ENCODE measurements around the gene CCDC70. TPM values are rescaled to one million over a fixed set of nuclear protein-coding genes. Genes with fewer than 3 reads are reported as not detected.
A peak's percentile ranks its signal among the peaks of the same experiment; 100 is the strongest.

Gene CCDC70
- not detected for total RNA-seq
- polyA plus RNA-seq: not detected

- ATAC-seq (no peak), DNase-seq (no peak), FAIRE-seq (no peak)
- no peaks in the 10 kb centered on the region for H3K36me3 ChIP-seq
- no peaks in the 10 kb centered on the region for H3K27me3 ChIP-seq
- 82 to 92% methylated on average over 5 of the region's 5 CpGs for WGBS, 2 donors
- H3K27ac ChIP-seq: no peak within 1 kb of the TSS
- H3K9me3 ChIP-seq: no peaks in the 10 kb centered on the region
- H3K4me3 ChIP-seq: no peak within 1 kb of the TSS
- H3K4me1 ChIP-seq: no peaks in the 10 kb centered on the region
- intact Hi-C loops (cut with DNase I): no loop called here
- TF ChIP-seq, protein P1, sequence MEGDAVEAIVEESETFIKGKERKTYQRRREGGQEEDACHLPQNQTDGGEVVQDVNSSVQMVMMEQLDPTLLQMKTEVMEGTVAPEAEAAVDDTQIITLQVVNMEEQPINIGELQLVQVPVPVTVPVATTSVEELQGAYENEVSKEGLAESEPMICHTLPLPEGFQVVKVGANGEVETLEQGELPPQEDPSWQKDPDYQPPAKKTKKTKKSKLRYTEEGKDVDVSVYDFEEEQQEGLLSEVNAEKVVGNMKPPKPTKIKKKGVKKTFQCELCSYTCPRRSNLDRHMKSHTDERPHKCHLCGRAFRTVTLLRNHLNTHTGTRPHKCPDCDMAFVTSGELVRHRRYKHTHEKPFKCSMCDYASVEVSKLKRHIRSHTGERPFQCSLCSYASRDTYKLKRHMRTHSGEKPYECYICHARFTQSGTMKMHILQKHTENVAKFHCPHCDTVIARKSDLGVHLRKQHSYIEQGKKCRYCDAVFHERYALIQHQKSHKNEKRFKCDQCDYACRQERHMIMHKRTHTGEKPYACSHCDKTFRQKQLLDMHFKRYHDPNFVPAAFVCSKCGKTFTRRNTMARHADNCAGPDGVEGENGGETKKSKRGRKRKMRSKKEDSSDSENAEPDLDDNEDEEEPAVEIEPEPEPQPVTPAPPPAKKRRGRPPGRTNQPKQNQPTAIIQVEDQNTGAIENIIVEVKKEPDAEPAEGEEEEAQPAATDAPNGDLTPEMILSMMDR (IDR thresholded peaks at IDR 0.05): no peak
Observed at GRCh38 chr13:51861723-51862300, at the start of gene CCDC70. TSS of gene CCDC70 (plus strand) at chr13:51861969. CDS start at chr13:51865412, 3,443 bp downstream.

DNA sequence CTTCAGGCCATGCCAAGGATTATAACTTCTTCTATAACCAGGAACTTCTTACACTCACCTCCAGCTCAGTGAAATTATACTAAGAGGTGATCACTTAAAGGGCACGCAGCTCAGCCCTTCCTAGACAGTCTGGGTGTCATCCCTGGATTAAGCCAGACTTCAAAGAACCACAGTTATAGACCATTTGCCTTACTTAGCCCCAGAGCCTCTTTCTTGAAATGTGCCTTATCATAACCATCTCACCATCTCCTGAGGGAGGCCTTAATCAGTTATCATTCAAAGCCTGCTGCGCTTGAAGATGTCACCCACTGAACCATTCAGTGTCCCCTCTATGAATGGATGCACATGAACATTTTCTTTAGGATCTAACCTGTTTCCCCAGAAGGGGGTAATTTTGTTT is 47.7 kb upstream of the CCDC70 start:
- Histone ChIP-seq H3K9me3 (no peaks in the 10 kb centered on the region), H3K4me1 (peaks cover 4 to 10% (median 7%) of the 10 kb centered on the region in 3 donors), H3K4me3 (no peak overlapping the region), H3K36me3 (no peaks in the 10 kb centered on the region), H3K27ac (no peak overlapping the region), H3K27me3 (no peaks in the 10 kb centered on the region)
- WGBS, 2 donors: 95 to 97% methylated on average over 2 of the region's 2 CpGs
- ATAC-seq (no peak), DNase-seq (no peak), FAIRE-seq (no peak)
- intact Hi-C loops (cut with DNase I): no loop called here
- TF ChIP-seq, protein P1 (IDR thresholded peaks at IDR 0.05): no peak

DNA sequence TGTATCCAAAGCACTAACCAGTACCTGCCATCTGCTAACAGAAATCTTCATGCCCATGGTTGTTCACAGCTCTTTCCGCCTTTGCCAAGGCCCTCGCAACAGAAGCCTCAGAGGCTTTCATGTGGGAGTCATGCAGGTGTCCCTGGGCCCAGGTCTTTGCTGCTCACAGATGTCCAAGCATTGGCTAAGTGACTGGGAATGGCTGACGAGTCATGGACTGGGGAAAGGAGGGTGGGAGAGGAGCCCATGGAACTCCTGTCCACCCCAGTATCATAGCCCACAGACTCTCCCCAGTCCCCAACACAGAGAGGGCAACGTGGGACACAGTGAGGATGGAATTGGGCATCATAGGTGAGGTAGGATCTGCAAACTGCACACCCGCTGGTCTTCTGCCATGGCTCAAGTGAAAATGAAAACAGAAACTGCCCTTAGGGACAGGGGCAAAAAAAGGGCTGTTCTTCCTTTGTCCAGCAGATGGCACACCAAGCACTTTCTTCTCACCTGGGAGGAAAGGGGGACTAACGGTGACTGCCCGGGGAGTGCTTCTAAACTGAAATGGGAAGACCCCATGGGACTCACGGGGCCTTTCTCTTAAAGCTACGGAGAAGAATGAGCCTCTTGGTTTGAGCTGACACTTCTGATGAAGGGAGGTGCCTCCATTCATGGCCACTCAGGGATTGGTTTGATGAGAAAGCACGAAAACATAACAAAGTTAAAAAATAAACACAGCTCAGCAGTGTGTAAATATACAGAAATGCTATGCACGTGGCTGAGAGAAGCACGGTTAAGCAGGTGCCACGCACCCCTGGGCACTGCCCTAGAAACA is 46.7 kb upstream of the CCDC70 start:
- FAIRE-seq (peak; percentile 61), DNase-seq (peak in 5 of 6 donors; percentile 60 to 79 (median 68)), ATAC-seq (peak; percentile 87 to 96 (median 93))
- H3K4me3 ChIP-seq: peak overlapping the region in 2 of 4 donors; percentile 13 to 39
- H3K27me3 ChIP-seq: no peaks in the 10 kb centered on the region
- no peaks in the 10 kb centered on the region for H3K36me3 ChIP-seq
- peak overlapping the region in 3 of 4 donors; percentile 17 to 81 (median 68) for H3K27ac ChIP-seq
- H3K9me3 ChIP-seq: no peaks in the 10 kb centered on the region
- TF ChIP-seq, protein P1 (IDR thresholded peaks at IDR 0.05): peak; percentile 60 to 71 (median 62)
- H3K4me1 ChIP-seq: peaks cover 4 to 10% (median 7%) of the 10 kb centered on the region in 3 donors
- intact Hi-C loops (cut with DNase I): no loop called here
- WGBS, 2 donors: 9 to 16% methylated on average over 13 of the region's 13 CpGs

DNA sequence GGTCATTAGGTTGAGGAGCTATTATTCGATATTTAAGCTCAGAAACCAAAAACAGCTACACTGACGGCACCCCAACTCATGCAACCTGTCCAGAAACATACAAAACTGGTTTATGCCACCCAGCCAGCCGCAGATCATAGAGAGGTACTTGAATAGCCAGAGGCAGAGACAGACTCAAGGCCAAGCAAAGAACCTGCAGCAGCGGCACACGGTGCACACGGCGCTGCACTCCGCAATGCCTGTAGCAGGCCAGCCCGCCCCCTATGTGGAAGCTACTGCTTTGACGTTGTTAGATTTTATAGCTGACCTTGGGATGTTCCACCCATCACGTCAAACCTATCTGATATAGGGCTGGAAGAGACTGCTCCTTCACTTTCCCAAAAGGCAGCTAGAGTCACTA is 45.9 kb upstream of the CCDC70 start:
- Histone ChIP-seq H3K9me3 (no peaks in the 10 kb centered on the region), H3K27me3 (no peaks in the 10 kb centered on the region), H3K36me3 (no peaks in the 10 kb centered on the region), H3K27ac (peak overlapping the region in 1 of 4 donors; percentile 81), H3K4me3 (peak overlapping the region in 2 of 4 donors; percentile 13 to 39), H3K4me1 (peaks cover 4 to 10% (median 7%) of the 10 kb centered on the region in 3 donors)
- intact Hi-C loops (cut with DNase I): no loop called here
- TF ChIP-seq, protein P1 (IDR thresholded peaks at IDR 0.05): no peak
- 26 to 33% methylated on average over 11 of the region's 11 CpGs for WGBS, 2 donors
- DNase-seq: peak in 1 of 6 donors; percentile 30
- FAIRE-seq: no peak
- peak; percentile 58 to 80 (median 68) for ATAC-seq
